H9 (cell line): Measurements from ENCODE around the gene UNC45A. TPM values are rescaled to one million over a fixed set of nuclear protein-coding genes. Genes with fewer than 3 reads are reported as not detected.

Experiments
- DNase-seq: peaks from one replicate; pipeline ENCODE4 v3.0.0-alpha.2; 2017
- H2AFZ ChIP-seq: one replicate; pipeline ENCODE4 v1.6.1; 2013; ENCODE audit warnings: mild to moderate bottlenecking, low read length, control low read depth, moderate library complexity
- H2AK5ac ChIP-seq: 2 replicates; pipeline ENCODE4 v1.6.1; 2013; ENCODE audit warnings: low read length, control low read depth, mixed read lengths; ENCODE audit not compliant: insufficient read length
- H2BK120ac ChIP-seq: one replicate; pipeline ENCODE4 v1.6.1; 2013; ENCODE audit warnings: low read depth, mild to moderate bottlenecking, low read length, control low read depth, inconsistent platforms; ENCODE audit not compliant: poor library complexity, severe bottlenecking
- H2BK12ac ChIP-seq: 2 replicates; pipeline ENCODE4 v1.6.1; 2013; ENCODE audit warnings: low read length, control low read depth, mixed read lengths, low read depth; ENCODE audit not compliant: insufficient read length
- H2BK15ac ChIP-seq: 2 replicates; pipeline ENCODE4 v1.6.1; 2013; ENCODE audit warnings: low read depth, low read length, control low read depth
- H2BK20ac ChIP-seq: one replicate; pipeline ENCODE4 v1.6.1; 2013; ENCODE audit warnings: low read depth, mild to moderate bottlenecking, low read length, control low read depth, inconsistent platforms; ENCODE audit not compliant: poor library complexity, severe bottlenecking
- H2BK5ac ChIP-seq: 2 replicates; pipeline ENCODE4 v1.6.1; 2013; ENCODE audit warnings: low read length, control low read depth, mixed read lengths; ENCODE audit not compliant: insufficient read length
- H3K14ac ChIP-seq: 2 replicates; pipeline ENCODE4 v1.6.1; 2013; ENCODE audit warnings: low read length, control low read depth; ENCODE audit not compliant: insufficient read depth
- H3K18ac ChIP-seq: 2 replicates; pipeline ENCODE4 v1.6.1; 2013; ENCODE audit warnings: low read depth, mild to moderate bottlenecking, mixed read lengths, low read length, control low read depth; ENCODE audit not compliant: insufficient read length
- H3K23ac ChIP-seq: 2 replicates; pipeline ENCODE4 v1.6.1; 2013; ENCODE audit warnings: low read length, control low read depth, mixed read lengths, low read depth; ENCODE audit not compliant: insufficient read length
- H3K23me2 ChIP-seq: 2 replicates; pipeline ENCODE4 v1.6.1; 2013; ENCODE audit warnings: low read depth, mild to moderate bottlenecking, mixed read lengths, low read length, control low read depth; ENCODE audit not compliant: insufficient read length, poor library complexity, severe bottlenecking
- H3K27ac ChIP-seq: 2 replicates; pipeline ENCODE4 v1.5.1; 2013; ENCODE audit warnings: low read length, control low read depth, mixed read lengths, low read depth; ENCODE audit not compliant: insufficient read length
- H3K27me3 ChIP-seq: 2 replicates; pipeline ENCODE4 v1.6.1; 2013; ENCODE audit warnings: low read length, control low read depth, inconsistent platforms; ENCODE audit not compliant: insufficient read depth
- H3K4ac ChIP-seq: 2 replicates; pipeline ENCODE4 v1.6.1; 2013; ENCODE audit warnings: low read depth, mild to moderate bottlenecking, control low read depth, inconsistent platforms, low read length, moderate library complexity
- H3K4me1 ChIP-seq: 2 replicates; pipeline ENCODE4 v1.6.1; 2013; ENCODE audit warnings: low read length, control low read depth, inconsistent platforms; ENCODE audit not compliant: insufficient read depth
- H3K4me2 ChIP-seq: 2 replicates; pipeline ENCODE4 v1.6.1; 2013; ENCODE audit warnings: low read length, control low read depth, mixed read lengths; ENCODE audit not compliant: insufficient read length, insufficient read depth
- H3K56ac ChIP-seq: 2 replicates; pipeline ENCODE4 v1.6.1; 2013; ENCODE audit warnings: low read depth, mild to moderate bottlenecking, mixed read lengths, low read length, control low read depth; ENCODE audit not compliant: insufficient read length
- H3K79me1 ChIP-seq: 2 replicates; pipeline ENCODE4 v1.6.1; 2013; ENCODE audit warnings: low read depth, mild to moderate bottlenecking, moderate library complexity, low read length, control low read depth, inconsistent platforms; ENCODE audit not compliant: insufficient read depth, poor library complexity, severe bottlenecking
- H3K79me2 ChIP-seq: 2 replicates; pipeline ENCODE4 v1.6.1; 2013; ENCODE audit warnings: low read length, control low read depth, inconsistent platforms; ENCODE audit not compliant: insufficient read depth
- H3K9ac ChIP-seq: 2 replicates; pipeline ENCODE4 v1.6.1; 2013; ENCODE audit warnings: low read length, control low read depth, mixed read lengths; ENCODE audit not compliant: insufficient read length; ENCODE audit errors: extremely low read depth
- H3K9me3 ChIP-seq: one replicate; pipeline ENCODE4 v1.6.1; 2013; ENCODE audit warnings: low read depth, low read length, inconsistent platforms; ENCODE audit not compliant: control insufficient read depth
- H3T11ph ChIP-seq: one replicate; pipeline ENCODE4 v1.6.1; 2013; ENCODE audit warnings: mild to moderate bottlenecking, low read length, control low read depth, inconsistent platforms
- H4K20me1 ChIP-seq: one replicate; pipeline ENCODE4 v1.6.1; 2013; ENCODE audit not compliant: control insufficient read depth, insufficient read length, insufficient read depth
- H4K5ac ChIP-seq: 2 replicates; pipeline ENCODE4 v1.6.1; 2013; ENCODE audit warnings: low read depth, mild to moderate bottlenecking, mixed read lengths, low read length, control low read depth; ENCODE audit not compliant: insufficient read length
- H4K8ac ChIP-seq: replicated peaks from 2 replicates; pipeline ENCODE4 v1.6.1; 2013; ENCODE audit warnings: low read length, control low read depth, mixed read lengths, low read depth; ENCODE audit not compliant: insufficient read length
- H4K91ac ChIP-seq: 2 replicates; pipeline ENCODE4 v1.6.1; 2013; ENCODE audit warnings: low read depth, mild to moderate bottlenecking, moderate library complexity, mixed read lengths, low read length, control low read depth; ENCODE audit not compliant: insufficient read length
- H3K27ac Mint-ChIP-seq, 3 experiments: 2 replicates in 2 of 3; 3 replicates in 1 of 3; pipeline ENCODE4 v1.8.0; 2020 to 2021; ENCODE audit warnings: mixed read lengths in 3 of 3, mild to moderate bottlenecking in 1 of 3, moderate library complexity in 1 of 3
- H3K27me3 Mint-ChIP-seq: 2 replicates; pipeline ENCODE4 v1.8.0; 2021; ENCODE audit warnings: low read depth, mild to moderate bottlenecking, moderate library complexity, mixed read lengths
- H3K36me3 Mint-ChIP-seq, 3 experiments: 2 replicates in 2 of 3; 3 replicates in 1 of 3; pipeline ENCODE4 v1.8.0; 2020 to 2021; ENCODE audit warnings: low read depth in 3 of 3, mixed read lengths in 3 of 3; ENCODE audit not compliant: insufficient read depth in 1 of 3
- H3K4me1 Mint-ChIP-seq, 2 experiments: 2 replicates each; pipeline ENCODE4 v1.8.0; 2020; ENCODE audit warnings: mixed read lengths in 2 of 2
- H3K4me3 Mint-ChIP-seq, 2 experiments: 2 replicates in 1 of 2; 3 replicates in 1 of 2; pipeline ENCODE4 v1.8.0; 2020 to 2021; ENCODE audit warnings: mild to moderate bottlenecking in 2 of 2, mixed read lengths in 2 of 2, moderate library complexity in 1 of 2
- H3K9me3 Mint-ChIP-seq, 2 experiments: 2 replicates in 1 of 2; 3 replicates in 1 of 2; pipeline ENCODE4 v1.8.0; 2020; ENCODE audit warnings: mild to moderate bottlenecking in 2 of 2, mixed read lengths in 2 of 2, moderate library complexity in 1 of 2
- WGBS: extraction: QIAGEN DNeasy Blood & Tissue Kit; methylation state at CpG from one replicate; pipeline ENCODE4 v1.1.7; 2013; ENCODE audit warnings: missing lambda C conversion rate, low lambda C conversion rate, mixed read lengths; ENCODE audit not compliant: insufficient read length; ENCODE audit errors: extremely low coverage; 5-methylcytosine and 5-hydroxymethylcytosine counted together
- total RNA-seq: library from RNA; stranded (reverse); gene quantifications from 2 replicates; pipeline ENCODE4 v1.2.1, GENCODE V29; 2021
- TF ChIP-seq, protein P1 (sequence below): fragments of 200-600 bp; sonication (generic); conservative IDR thresholded peaks from 3 replicates; pipeline ENCODE4 v1.8.0; 2021; ENCODE audit warnings: antibody characterized with exemption, mild to moderate bottlenecking

UNC45A gene
- total RNA-seq, 1 experiment from 2014 or later: 84.6 TPM

DNA sequence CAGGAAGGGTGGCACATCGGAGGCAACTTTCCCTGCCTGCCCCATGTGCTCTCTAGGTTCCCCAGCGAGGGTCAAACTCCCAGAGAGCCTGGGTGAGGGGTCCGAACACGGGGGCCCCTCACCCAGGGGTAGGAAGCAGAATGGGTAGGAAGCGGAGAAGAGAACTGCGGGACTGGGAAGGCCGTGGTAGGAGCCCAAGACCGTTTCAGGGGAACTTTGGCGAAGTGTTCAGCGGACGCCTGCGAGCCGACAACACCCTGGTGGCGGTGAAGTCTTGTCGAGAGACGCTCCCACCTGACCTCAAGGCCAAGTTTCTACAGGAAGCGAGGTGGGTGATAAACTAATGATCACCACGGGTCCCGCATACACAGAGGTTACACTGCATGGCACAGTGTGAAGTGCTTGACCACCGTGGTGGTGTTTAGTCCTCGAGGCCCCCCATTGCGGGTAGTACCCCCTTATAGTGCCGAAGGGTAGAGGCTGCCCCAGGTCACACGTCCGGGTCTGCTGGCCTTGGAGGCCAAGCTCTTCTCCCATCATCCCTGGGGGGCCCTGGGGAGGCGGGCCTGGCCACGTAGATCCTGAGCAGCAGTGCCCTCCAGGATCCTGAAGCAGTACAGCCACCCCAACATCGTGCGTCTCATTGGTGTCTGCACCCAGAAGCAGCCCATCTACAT, 42.4 kb upstream of the UNC45A start:
- H3K4me2 ChIP-seq: no peak overlapping the region
- H4K8ac ChIP-seq: no peak overlapping the region
- no peak overlapping the region for H3K27ac ChIP-seq
- no peak overlapping the region for H2BK15ac ChIP-seq
- no peak overlapping the region for H2AK5ac ChIP-seq
- H3T11ph ChIP-seq: no peak overlapping the region
- no peaks in the 10 kb centered on the region for H3K9me3 ChIP-seq
- H3K79me1 ChIP-seq: no peaks in the 10 kb centered on the region
- no peaks in the 10 kb centered on the region; the same call in 1 of the 2 replicates for H3K27me3 Mint-ChIP-seq
- no peaks in the 10 kb centered on the region; a peak in 1 of 5 replicates for H3K9me3 Mint-ChIP-seq
- H3K27me3 ChIP-seq: no peaks in the 10 kb centered on the region
- H4K5ac ChIP-seq: no peak overlapping the region
- peaks cover 4 to 10% (median 10%) of the 10 kb centered on the region in 3 experiments; a peak in 6 of 7 replicates for H3K36me3 Mint-ChIP-seq
- H3K9ac ChIP-seq: no peak overlapping the region
- no peak overlapping the region for H3K23ac ChIP-seq
- no peak overlapping the region for H2BK12ac ChIP-seq
- no peak for DNase-seq
- H2BK120ac ChIP-seq: no peak overlapping the region
- no peaks in the 10 kb centered on the region; the same call in 1 of the 2 replicates for H3K4me1 ChIP-seq
- H4K91ac ChIP-seq: no peak overlapping the region
- peaks cover 3 to 8% of the 10 kb centered on the region in 2 experiments; a peak in 3 of 4 replicates for H3K4me1 Mint-ChIP-seq
- no peak overlapping the region for H3K14ac ChIP-seq
- peak overlapping the region in 1 of 2 experiments; percentile 57; a peak in 2 of 5 replicates for H3K4me3 Mint-ChIP-seq
- H3K18ac ChIP-seq: no peak overlapping the region
- H4K20me1 ChIP-seq: no peaks in the 10 kb centered on the region
- H2BK5ac ChIP-seq: no peak overlapping the region
- H3K27ac Mint-ChIP-seq: no peak overlapping the region; a peak in 1 of 7 replicates
- no peak overlapping the region for H3K56ac ChIP-seq
- no CpG with 5 or more reads among the region's 29 CpGs for WGBS
- H2AFZ ChIP-seq: no peak overlapping the region
- no peak overlapping the region for H3K4ac ChIP-seq
- H3K79me2 ChIP-seq: no peaks in the 10 kb centered on the region
- no peak overlapping the region for H2BK20ac ChIP-seq
- no peaks in the 10 kb centered on the region for H3K23me2 ChIP-seq
- TF ChIP-seq, protein P1, sequence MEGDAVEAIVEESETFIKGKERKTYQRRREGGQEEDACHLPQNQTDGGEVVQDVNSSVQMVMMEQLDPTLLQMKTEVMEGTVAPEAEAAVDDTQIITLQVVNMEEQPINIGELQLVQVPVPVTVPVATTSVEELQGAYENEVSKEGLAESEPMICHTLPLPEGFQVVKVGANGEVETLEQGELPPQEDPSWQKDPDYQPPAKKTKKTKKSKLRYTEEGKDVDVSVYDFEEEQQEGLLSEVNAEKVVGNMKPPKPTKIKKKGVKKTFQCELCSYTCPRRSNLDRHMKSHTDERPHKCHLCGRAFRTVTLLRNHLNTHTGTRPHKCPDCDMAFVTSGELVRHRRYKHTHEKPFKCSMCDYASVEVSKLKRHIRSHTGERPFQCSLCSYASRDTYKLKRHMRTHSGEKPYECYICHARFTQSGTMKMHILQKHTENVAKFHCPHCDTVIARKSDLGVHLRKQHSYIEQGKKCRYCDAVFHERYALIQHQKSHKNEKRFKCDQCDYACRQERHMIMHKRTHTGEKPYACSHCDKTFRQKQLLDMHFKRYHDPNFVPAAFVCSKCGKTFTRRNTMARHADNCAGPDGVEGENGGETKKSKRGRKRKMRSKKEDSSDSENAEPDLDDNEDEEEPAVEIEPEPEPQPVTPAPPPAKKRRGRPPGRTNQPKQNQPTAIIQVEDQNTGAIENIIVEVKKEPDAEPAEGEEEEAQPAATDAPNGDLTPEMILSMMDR: no peak
